AG08396 (cell line): ENCODE results near the gene PLA2G2F.
"Not testable (repeated sequence)": the region's sequence is repeated elsewhere in the genome, so short reads cannot be mapped to it uniquely, and the experiment has no call there.

Experiments
- DNase-seq: peaks from one replicate; pipeline ENCODE4 v3.0.0; 2012; ENCODE audit warnings: low spot score, mixed read lengths

The PLA2G2F gene

GRCh38 chr1:20114021-20114648 is 25.0 kb upstream of the PLA2G2F start:
- no peak for DNase-seq

GRCh38 chr1:20115479-20115878 is 23.6 kb upstream of the PLA2G2F start:
- no peak for DNase-seq

GRCh38 chr1:20115916-20116315 is 23.2 kb upstream of the PLA2G2F start:
- no peak for DNase-seq

- DNase-seq = no peak
These were observed 21.9 kb upstream of the PLA2G2F start for GRCh38 chr1:20117236-20117635.

- DNase-seq = no peak
These were observed 19.8 kb upstream of the PLA2G2F start, which contains the start of gene PLA2G2D for GRCh38 chr1:20119347-20119746. TSS of gene PLA2G2D (minus strand) at chr1:20119536. CDS start at chr1:20119498, 38 bp downstream.

- no peak for DNase-seq
These were observed 18.3 kb upstream of the PLA2G2F start for GRCh38 chr1:20120796-20121195.

- no peak for DNase-seq
These were observed 15.2 kb upstream of the PLA2G2F start for GRCh38 chr1:20123722-20124455.

- DNase-seq = peak; percentile 68
These were observed 14.6 kb upstream of the PLA2G2F start for GRCh38 chr1:20124456-20125057.

GRCh38 chr1:20125100-20125499 is 14.0 kb upstream of the PLA2G2F start:
- no peak for DNase-seq

GRCh38 chr1:20126041-20126805 is 12.9 kb upstream of the PLA2G2F start:
- no peak for DNase-seq

GRCh38 chr1:20126806-20127440 is 12.2 kb upstream of the PLA2G2F start:
- no peak for DNase-seq

GRCh38 chr1:20130518-20130917 is 8.6 kb upstream of the PLA2G2F start:
- DNase-seq = not testable (repeated sequence)

GRCh38 chr1:20134995-20135394 is 4.1 kb upstream of the PLA2G2F start:
- no peak for DNase-seq

- no peak for DNase-seq
These were observed 2.9 kb upstream of the PLA2G2F start for GRCh38 chr1:20136249-20136648.

- no peak for DNase-seq
These were observed 2.1 kb upstream of the PLA2G2F start for GRCh38 chr1:20137055-20137454.

GRCh38 chr1:20137604-20138003 is 1.5 kb upstream of the PLA2G2F start:
- DNase-seq = no peak

GRCh38 chr1:20138346-20138745 is 777 bp upstream of the PLA2G2F start:
- DNase-seq = no peak

GRCh38 chr1:20139776-20140612 is 871 bp downstream of the PLA2G2F start:
- no peak for DNase-seq

GRCh38 chr1:20141001-20141400 is 1.9 kb downstream of the PLA2G2F start:
- DNase-seq = no peak

- no peak for DNase-seq
These were observed 2.3 kb downstream of the PLA2G2F start for GRCh38 chr1:20141466-20141865.
